NCI-H1105 treated with DMSO at 0.1 percent for 48 hours (cell line): ENCODE measurements around the gene COL6A1.

ENCODE experiments used
- DNase-seq: peaks from one replicate; lab custom pipeline; 2025; lab: John Stamatoyannopoulos, UW

COL6A1 gene

GRCh38 chr21:45982092-45982757, 655 bp downstream of the COL6A1 start:
- no peak for DNase-seq

- no peak for DNase-seq
Measured at GRCh38 chr21:45982758-45983648, 1.4 kb downstream of the COL6A1 start.

GRCh38 chr21:45983649-45983965, 2.0 kb downstream of the COL6A1 start:
- DNase-seq: no peak

GRCh38 chr21:45983981-45984551, 2.5 kb downstream of the COL6A1 start:
- DNase-seq: peak; percentile 18

- no peak for DNase-seq
Measured at GRCh38 chr21:45984584-45985095, 3.1 kb downstream of the COL6A1 start.

- no peak for DNase-seq
Measured at GRCh38 chr21:45985471-45986315, 4.1 kb downstream of the COL6A1 start.

GRCh38 chr21:45986316-45987051, 4.9 kb downstream of the COL6A1 start:
- no peak for DNase-seq

- no peak for DNase-seq
Measured at GRCh38 chr21:45987121-45987711, 5.6 kb downstream of the COL6A1 start.

GRCh38 chr21:45988366-45989347, 7.1 kb downstream of the COL6A1 start:
- no peak for DNase-seq

- no peak for DNase-seq
Measured at GRCh38 chr21:45989355-45990048, 7.9 kb downstream of the COL6A1 start.

- no peak for DNase-seq
Measured at GRCh38 chr21:45990049-45990711, 8.6 kb downstream of the COL6A1 start.

GRCh38 chr21:45990741-45991605, 9.4 kb downstream of the COL6A1 start:
- no peak for DNase-seq

GRCh38 chr21:45991606-45992300, 10.2 kb downstream of the COL6A1 start:
- DNase-seq: no peak

- DNase-seq: no peak
Measured at GRCh38 chr21:45992301-45993209, 11.0 kb downstream of the COL6A1 start.

- no peak for DNase-seq
Measured at GRCh38 chr21:45993210-45994085, 11.9 kb downstream of the COL6A1 start.
